HG02970 (cell line): ENCODE results near the gene CSF2.
A peak's percentile ranks its signal among the peaks of the same experiment; 100 is the strongest.

Experiments
- ATAC-seq: cut with Tn5 transposase; IDR thresholded peaks from one replicate; pipeline ENCODE4 v1.9.1; 2021; ENCODE audit warnings: mild to moderate bottlenecking, moderate library complexity, moderate number of reproducible peaks; ENCODE audit not compliant: unreplicated experiment, low FRiP score

Gene CSF2

GRCh38 chr5:132083071-132083678, 9.6 kb downstream of the CSF2 start:
- ATAC-seq = no peak

- ATAC-seq = no peak
Measured at GRCh38 chr5:132085686-132086085, 12.1 kb downstream of the CSF2 start.

- no peak for ATAC-seq
Measured at GRCh38 chr5:132086277-132086794, 12.7 kb downstream of the CSF2 start.

- no peak for ATAC-seq
Measured at GRCh38 chr5:132087176-132087575, 13.6 kb downstream of the CSF2 start.

- no peak for ATAC-seq
Measured at GRCh38 chr5:132087661-132088060, 14.1 kb downstream of the CSF2 start.

- ATAC-seq = no peak
Measured at GRCh38 chr5:132089363-132089762, 15.8 kb downstream of the CSF2 start.

- no peak for ATAC-seq
Measured at GRCh38 chr5:132090107-132090506, 16.5 kb downstream of the CSF2 start.

GRCh38 chr5:132093271-132093670, 19.7 kb downstream of the CSF2 start:
- no peak for ATAC-seq

- ATAC-seq = no peak
Measured at GRCh38 chr5:132094393-132095076, 20.9 kb downstream of the CSF2 start.

GRCh38 chr5:132095077-132095410, 21.5 kb downstream of the CSF2 start:
- ATAC-seq = no peak

- ATAC-seq = no peak
Measured at GRCh38 chr5:132095424-132095972, 21.9 kb downstream of the CSF2 start.

GRCh38 chr5:132096904-132097303, 23.3 kb downstream of the CSF2 start:
- ATAC-seq = no peak

GRCh38 chr5:132098151-132098594, 24.6 kb downstream of the CSF2 start:
- no peak for ATAC-seq

- no peak for ATAC-seq
Measured at GRCh38 chr5:132098621-132099020, 25.0 kb downstream of the CSF2 start.

- ATAC-seq = peak; percentile 46
Measured at GRCh38 chr5:132099076-132099748, 25.6 kb downstream of the CSF2 start.

- ATAC-seq = no peak
Measured at GRCh38 chr5:132099905-132100304, 26.3 kb downstream of the CSF2 start.

GRCh38 chr5:132100672-132101261, 27.2 kb downstream of the CSF2 start:
- ATAC-seq = peak; percentile 26

GRCh38 chr5:132101385-132101880, 27.8 kb downstream of the CSF2 start:
- ATAC-seq = no peak

GRCh38 chr5:132102101-132102701, 28.6 kb downstream of the CSF2 start:
- ATAC-seq = no peak

GRCh38 chr5:132102944-132103331, 29.3 kb downstream of the CSF2 start:
- no peak for ATAC-seq
